GM21390 (cell line): ENCODE results near the gene NDUFB6.
A peak's percentile ranks its signal among the peaks of the same experiment; 100 is the strongest.
"Not testable (repeated sequence)": the region's sequence is repeated elsewhere in the genome, so short reads cannot be mapped to it uniquely, and the experiment has no call there.

Experiments
- ATAC-seq: cut with Tn5 transposase; IDR thresholded peaks from one replicate; pipeline ENCODE4 v1.9.1; 2021; ENCODE audit not compliant: unreplicated experiment

The NDUFB6 gene

GRCh38 chr9:32524892-32525708 lies 47.9 kb downstream of the NDUFB6 start:
- peak; percentile 19 for ATAC-seq

DNA sequence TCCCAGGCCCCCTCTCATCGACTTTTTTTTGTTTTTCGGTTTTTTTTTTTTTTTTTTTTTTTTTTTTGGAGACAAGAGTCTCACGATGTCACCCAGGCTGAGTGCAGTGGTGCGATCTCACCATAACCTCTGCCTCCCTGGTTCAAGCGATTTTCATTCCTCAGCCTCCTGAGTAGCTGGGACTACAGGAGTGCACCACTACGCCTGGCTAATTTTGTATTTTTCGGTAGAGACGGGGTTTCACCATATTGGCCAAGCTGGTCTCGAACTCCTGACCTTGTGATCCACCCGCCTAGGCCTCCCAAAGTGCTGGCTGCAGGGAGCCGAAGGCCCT lies 48.4 kb downstream of the NDUFB6 start:
- ATAC-seq: not testable (repeated sequence)

- ATAC-seq: no peak
Observed at GRCh38 chr9:32523910-32524309, 49.0 kb downstream of the NDUFB6 start.

DNA sequence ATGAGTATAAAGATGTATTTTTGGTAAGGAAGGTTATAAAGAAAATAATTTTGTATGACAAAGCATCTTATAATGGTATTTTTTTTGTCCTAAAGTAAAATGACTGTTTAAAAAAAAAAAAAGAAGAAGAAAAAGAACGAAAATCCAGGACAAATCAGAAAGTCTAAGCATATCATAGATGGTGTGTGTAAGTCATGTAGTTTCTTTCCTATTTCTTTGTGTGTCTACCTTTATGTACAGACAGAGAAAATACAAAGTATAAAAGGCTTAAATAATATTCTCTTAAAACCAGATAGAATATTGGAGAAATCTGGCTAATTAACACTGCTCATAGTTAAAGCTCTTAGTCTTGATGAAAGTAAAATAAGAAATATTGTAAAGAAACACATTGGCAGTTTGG lies 54.7 kb downstream of the NDUFB6 start:
- ATAC-seq: no peak

GRCh38 chr9:32516241-32516640 lies 56.7 kb downstream of the NDUFB6 start:
- ATAC-seq: no peak

DNA sequence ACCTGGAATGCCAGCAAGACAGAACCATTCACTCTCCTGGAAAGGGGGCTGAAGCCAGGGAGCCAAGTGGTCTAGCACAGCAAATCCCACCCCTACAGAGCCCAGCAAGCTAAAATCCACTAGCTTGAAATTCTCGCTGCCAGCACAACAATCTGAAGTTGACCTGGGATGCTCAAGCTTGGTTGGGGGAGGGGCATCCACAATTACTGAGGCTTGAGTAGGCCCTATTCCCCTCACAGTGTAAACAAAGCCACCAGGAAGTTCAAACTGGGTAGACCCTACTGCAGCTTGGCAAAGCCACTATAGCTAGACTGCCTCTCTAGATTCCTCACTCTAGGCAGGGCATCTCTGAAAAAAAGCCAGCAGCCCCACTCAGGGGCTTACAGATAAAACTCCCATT lies 64.2 kb downstream of the NDUFB6 start:
- ATAC-seq: no peak

GRCh38 chr9:32503008-32503407 lies 70.0 kb downstream of the NDUFB6 start:
- ATAC-seq: no peak
